ENCODE results near the gene TWF1.

GRCh38 chr12:43758247-43758727 is 47.8 kb downstream of the TWF1 start:
- TF ChIP-seq PRDM15 (CRISPR knock-in tag; IDR thresholded peaks at IDR 0.05) = no peak
- no peak for TF ChIP-seq CTCF (IDR thresholded peaks at IDR 0.05)

Data from WTC11 (cell line).